ENCODE data around the gene OR52W1. TPM values are rescaled to one million over a fixed set of nuclear protein-coding genes. Genes with fewer than 3 reads are reported as not detected.

OR52W1 gene
- total RNA-seq, 1 donor from 2014 or later = not detected

GRCh38 chr11:6205366-6205765 is 6.3 kb downstream of the OR52W1 start, which contains the start of gene C11orf42:
TSS of gene C11orf42 (plus strand) at chr11:6205557. CDS start at chr11:6205616, 59 bp downstream.
- DNase-seq (ENCODE audit: extremely low spot score, unreplicated experiment) = no peak
- H3K9me3 Mint-ChIP-seq (ENCODE audit: unreplicated experiment) = no peaks in the 10 kb centered on the region
- peaks cover 17% of the 10 kb centered on the region for H3K36me3 Mint-ChIP-seq (ENCODE audit: unreplicated experiment)
- H3K4me3 Mint-ChIP-seq (ENCODE audit: unreplicated experiment) = no peak within 1 kb of the TSS
- H3K4me1 Mint-ChIP-seq (ENCODE audit: unreplicated experiment) = peaks cover 4% of the 10 kb centered on the region
- no peak for TF ChIP-seq CTCF (IDR thresholded peaks at IDR 0.05)
- H3K27me3 Mint-ChIP-seq (ENCODE audit: unreplicated experiment) = no peaks in the 10 kb centered on the region
- no peak within 1 kb of the TSS for H3K27ac Mint-ChIP-seq (ENCODE audit: unreplicated experiment)

- no peak overlapping the region for H3K4me3 Mint-ChIP-seq (ENCODE audit: unreplicated experiment)
- no peaks in the 10 kb centered on the region for H3K9me3 Mint-ChIP-seq (ENCODE audit: unreplicated experiment)
- no peaks in the 10 kb centered on the region for H3K4me1 Mint-ChIP-seq (ENCODE audit: unreplicated experiment)
- H3K36me3 Mint-ChIP-seq (ENCODE audit: unreplicated experiment) = peaks cover 21% of the 10 kb centered on the region
- H3K27ac Mint-ChIP-seq (ENCODE audit: unreplicated experiment) = no peak overlapping the region
- DNase-seq (ENCODE audit: extremely low spot score, unreplicated experiment) = no peak
- no peaks in the 10 kb centered on the region for H3K27me3 Mint-ChIP-seq (ENCODE audit: unreplicated experiment)
- TF ChIP-seq CTCF (IDR thresholded peaks at IDR 0.05) = no peak
These were observed 7.6 kb downstream of the OR52W1 start for GRCh38 chr11:6206456-6207180.

- no peaks in the 10 kb centered on the region for H3K9me3 Mint-ChIP-seq (ENCODE audit: unreplicated experiment)
- H3K27ac Mint-ChIP-seq (ENCODE audit: unreplicated experiment) = no peak overlapping the region
- H3K27me3 Mint-ChIP-seq (ENCODE audit: unreplicated experiment) = no peaks in the 10 kb centered on the region
- no peak for DNase-seq (ENCODE audit: extremely low spot score, unreplicated experiment)
- H3K36me3 Mint-ChIP-seq (ENCODE audit: unreplicated experiment) = peaks cover 14% of the 10 kb centered on the region
- no peaks in the 10 kb centered on the region for H3K4me1 Mint-ChIP-seq (ENCODE audit: unreplicated experiment)
- no peak for TF ChIP-seq CTCF (IDR thresholded peaks at IDR 0.05)
- no peak overlapping the region for H3K4me3 Mint-ChIP-seq (ENCODE audit: unreplicated experiment)
These were observed 10.8 kb downstream of the OR52W1 start for GRCh38 chr11:6209801-6210200.

- DNase-seq (ENCODE audit: extremely low spot score, unreplicated experiment) = no peak
- no peak overlapping the region for H3K4me3 Mint-ChIP-seq (ENCODE audit: unreplicated experiment)
- H3K4me1 Mint-ChIP-seq (ENCODE audit: unreplicated experiment) = no peaks in the 10 kb centered on the region
- H3K27ac Mint-ChIP-seq (ENCODE audit: unreplicated experiment) = no peak overlapping the region
- no peaks in the 10 kb centered on the region for H3K27me3 Mint-ChIP-seq (ENCODE audit: unreplicated experiment)
- TF ChIP-seq CTCF (IDR thresholded peaks at IDR 0.05) = no peak
- H3K36me3 Mint-ChIP-seq (ENCODE audit: unreplicated experiment) = peaks cover 16% of the 10 kb centered on the region
- no peaks in the 10 kb centered on the region for H3K9me3 Mint-ChIP-seq (ENCODE audit: unreplicated experiment)
These were observed 11.4 kb downstream of the OR52W1 start for GRCh38 chr11:6210274-6210955.

GRCh38 chr11:6214530-6214929 is 15.5 kb downstream of the OR52W1 start:
- peaks cover 30% of the 10 kb centered on the region for H3K36me3 Mint-ChIP-seq (ENCODE audit: unreplicated experiment)
- no peak overlapping the region for H3K4me3 Mint-ChIP-seq (ENCODE audit: unreplicated experiment)
- no peak for DNase-seq (ENCODE audit: extremely low spot score, unreplicated experiment)
- H3K4me1 Mint-ChIP-seq (ENCODE audit: unreplicated experiment) = peaks cover 5% of the 10 kb centered on the region
- no peak overlapping the region for H3K27ac Mint-ChIP-seq (ENCODE audit: unreplicated experiment)
- H3K27me3 Mint-ChIP-seq (ENCODE audit: unreplicated experiment) = no peaks in the 10 kb centered on the region
- no peaks in the 10 kb centered on the region for H3K9me3 Mint-ChIP-seq (ENCODE audit: unreplicated experiment)
- TF ChIP-seq CTCF (IDR thresholded peaks at IDR 0.05) = no peak
